ENCODE data around the gene C15orf39.

C15orf39 gene

DNA sequence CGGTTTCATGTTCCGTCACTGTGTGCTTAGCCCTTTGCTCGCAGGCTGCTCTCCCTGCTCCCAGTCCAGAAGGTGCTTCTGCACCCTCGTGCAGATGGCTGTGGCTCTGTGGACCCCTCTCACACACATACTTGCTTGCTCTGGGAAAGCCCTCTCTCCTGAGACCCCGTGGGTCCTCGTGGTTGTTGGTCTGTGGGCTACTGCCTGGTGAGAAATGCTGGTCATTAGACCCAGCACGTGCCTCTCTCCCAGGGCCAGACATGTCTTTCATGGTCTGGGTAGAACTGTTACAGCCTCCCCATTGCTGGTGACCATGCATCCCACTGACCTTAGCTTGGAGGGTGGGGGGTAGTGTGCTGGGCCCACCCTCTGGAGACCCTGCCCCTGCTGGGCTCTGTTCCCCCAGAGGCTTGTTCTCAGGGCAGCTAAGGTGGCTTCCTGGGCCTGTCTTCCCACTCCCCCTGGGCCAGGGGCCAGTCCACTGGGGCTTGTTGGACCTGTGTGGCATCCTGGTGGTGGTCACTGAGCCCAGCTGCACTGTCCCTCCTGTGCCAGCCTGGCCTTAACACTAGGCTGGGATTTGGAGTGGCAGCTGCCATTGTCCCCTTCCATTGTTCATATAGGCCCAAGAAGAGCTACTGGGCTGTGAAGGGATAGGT, 10.6 kb downstream of the C15orf39 start:
- DNase-seq (ENCODE audit: extremely low spot score) = no peak
- ChIA-PET POLR2A (interaction anchor here (1.4 kb wide), 1 partner anchor 169 kb away, joined by 5 read pairs; no protein-coding TSS in a partner anchor), CTCF (interaction anchor here (1.6 to 2.2 kb wide), 3 partner anchors 11 to 183 kb away, joined by 5 to 11 read pairs (median 5); partner anchors contain the start of gene C15orf39)

DNA sequence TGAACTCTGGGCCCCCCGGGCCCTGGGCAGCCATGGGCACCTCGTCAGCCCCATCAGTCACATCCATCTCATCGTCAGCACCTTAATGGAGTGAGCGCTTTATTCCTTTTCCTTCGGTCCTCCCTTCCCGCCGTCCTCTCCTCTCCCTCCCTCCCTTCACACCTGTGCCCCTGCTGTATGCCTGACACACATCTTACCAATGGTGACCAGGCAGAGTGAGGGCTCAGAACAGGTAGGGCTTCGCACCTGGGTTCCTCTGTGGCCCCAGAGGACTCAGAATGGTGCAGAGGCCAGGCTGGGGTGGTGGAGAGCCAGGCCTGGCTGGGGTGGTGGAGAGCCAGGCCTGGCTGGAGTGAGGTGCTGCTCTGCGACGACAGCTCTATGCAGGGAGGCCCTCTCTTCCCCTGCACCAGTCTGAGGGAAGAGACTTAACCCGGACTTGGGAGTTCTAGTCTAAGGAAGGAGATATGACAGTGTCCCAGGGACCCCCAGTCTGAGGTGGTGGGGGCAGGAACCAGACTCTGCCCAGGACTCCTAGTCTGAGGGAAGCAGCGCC, 11.6 kb downstream of the C15orf39 start:
- ChIA-PET POLR2A (no interaction called here), CTCF (interaction anchor here (2.1 to 2.2 kb wide), 2 partner anchors 12 to 184 kb away, joined by 5 to 11 read pairs; partner anchors contain the start of gene C15orf39)
- TF ChIP-seq, protein P1, sequence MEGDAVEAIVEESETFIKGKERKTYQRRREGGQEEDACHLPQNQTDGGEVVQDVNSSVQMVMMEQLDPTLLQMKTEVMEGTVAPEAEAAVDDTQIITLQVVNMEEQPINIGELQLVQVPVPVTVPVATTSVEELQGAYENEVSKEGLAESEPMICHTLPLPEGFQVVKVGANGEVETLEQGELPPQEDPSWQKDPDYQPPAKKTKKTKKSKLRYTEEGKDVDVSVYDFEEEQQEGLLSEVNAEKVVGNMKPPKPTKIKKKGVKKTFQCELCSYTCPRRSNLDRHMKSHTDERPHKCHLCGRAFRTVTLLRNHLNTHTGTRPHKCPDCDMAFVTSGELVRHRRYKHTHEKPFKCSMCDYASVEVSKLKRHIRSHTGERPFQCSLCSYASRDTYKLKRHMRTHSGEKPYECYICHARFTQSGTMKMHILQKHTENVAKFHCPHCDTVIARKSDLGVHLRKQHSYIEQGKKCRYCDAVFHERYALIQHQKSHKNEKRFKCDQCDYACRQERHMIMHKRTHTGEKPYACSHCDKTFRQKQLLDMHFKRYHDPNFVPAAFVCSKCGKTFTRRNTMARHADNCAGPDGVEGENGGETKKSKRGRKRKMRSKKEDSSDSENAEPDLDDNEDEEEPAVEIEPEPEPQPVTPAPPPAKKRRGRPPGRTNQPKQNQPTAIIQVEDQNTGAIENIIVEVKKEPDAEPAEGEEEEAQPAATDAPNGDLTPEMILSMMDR (IDR thresholded peaks at IDR 0.05; ENCODE audit: control extremely low read depth, extremely low read depth, low read depth, missing control alignments) = no peak
- DNase-seq (ENCODE audit: extremely low spot score) = no peak

More for the DNA sequence above, 10.6 kb downstream of the C15orf39 start:
- TF ChIP-seq, protein P1 (IDR thresholded peaks at IDR 0.05; ENCODE audit: control extremely low read depth, extremely low read depth, low read depth, missing control alignments) = no peak

DNA sequence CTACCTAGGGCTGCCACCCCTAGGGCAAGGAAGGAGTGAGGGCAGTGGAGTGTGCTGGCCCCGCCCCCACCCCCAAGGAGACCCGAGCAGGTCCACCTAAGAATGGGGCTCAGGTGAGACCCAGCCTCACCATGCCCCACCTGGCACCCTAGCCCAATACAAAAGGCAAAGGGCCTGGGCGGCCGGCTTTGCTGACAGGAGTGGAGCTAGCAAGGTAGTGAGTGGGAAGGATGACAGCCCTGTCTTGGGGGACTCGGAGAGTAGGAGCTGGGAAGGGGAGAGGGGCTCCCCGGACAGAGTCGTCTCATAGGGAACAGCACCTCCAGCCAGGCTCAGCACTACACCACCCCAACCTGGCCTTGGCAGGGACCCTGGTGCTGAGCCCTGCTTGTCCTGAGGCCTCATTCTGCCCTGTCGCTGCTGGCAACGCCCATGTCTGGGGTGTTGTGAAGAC, 12.1 kb downstream of the C15orf39 start:
- no peak for DNase-seq (ENCODE audit: extremely low spot score)
- CTCF ChIA-PET = interaction anchor here (2.3 to 3.0 kb wide), 3 partner anchors 10 to 184 kb away, joined by 14 to 23 read pairs (median 19); no protein-coding TSS in a partner anchor
- TF ChIP-seq, protein P1 (IDR thresholded peaks at IDR 0.05; ENCODE audit: control extremely low read depth, extremely low read depth, low read depth, missing control alignments) = no peak
- POLR2A ChIA-PET = interaction anchor here (0.6 kb wide), 1 partner anchor 9 kb away, joined by 6 read pairs; no protein-coding TSS in a partner anchor

DNA sequence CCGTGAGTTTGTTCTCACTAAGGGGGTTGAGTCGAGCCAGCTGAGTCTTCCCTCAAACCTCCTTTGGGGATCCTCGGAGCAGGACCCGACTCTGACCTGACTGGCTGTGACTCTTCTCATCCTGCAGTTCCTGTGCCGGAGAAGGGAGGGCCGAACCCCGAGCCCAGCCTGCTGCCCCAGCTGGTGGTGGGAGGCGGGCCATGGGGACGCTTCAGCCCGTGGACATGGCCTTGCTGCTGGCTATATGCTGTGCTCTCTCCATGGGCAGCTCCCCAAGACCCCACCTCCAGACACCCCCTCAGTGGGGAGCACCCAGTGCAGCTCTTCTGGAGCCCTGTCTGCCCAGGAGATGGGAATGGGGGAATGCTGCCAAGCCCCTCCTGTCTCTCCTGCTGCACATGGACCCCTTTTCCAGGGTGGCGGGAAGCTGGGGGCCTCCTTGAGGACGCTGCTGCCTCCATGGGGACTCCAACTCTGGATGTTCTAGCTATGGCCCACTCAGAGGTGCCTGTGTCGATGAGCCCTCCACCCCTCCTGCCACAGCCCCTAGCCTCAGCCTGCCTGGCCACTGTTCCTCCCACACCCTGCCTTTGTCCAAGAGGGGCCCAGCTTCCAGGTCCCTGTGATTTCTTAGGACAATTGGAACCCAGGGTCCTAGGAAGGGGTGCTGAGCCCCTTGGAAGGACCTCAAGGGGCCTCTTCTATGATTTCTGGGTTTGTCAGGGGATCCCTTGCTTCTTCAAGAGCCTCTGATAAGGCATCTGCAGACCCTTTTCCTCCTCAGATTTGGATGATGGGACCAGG, 12.8 kb downstream of the C15orf39 start:
- CTCF ChIA-PET = interaction anchor here (1.5 to 3.0 kb wide), 7 partner anchors 7 to 313 kb away, joined by 3 to 23 read pairs (median 9); partner anchors contain the start of gene C15orf39

DNA sequence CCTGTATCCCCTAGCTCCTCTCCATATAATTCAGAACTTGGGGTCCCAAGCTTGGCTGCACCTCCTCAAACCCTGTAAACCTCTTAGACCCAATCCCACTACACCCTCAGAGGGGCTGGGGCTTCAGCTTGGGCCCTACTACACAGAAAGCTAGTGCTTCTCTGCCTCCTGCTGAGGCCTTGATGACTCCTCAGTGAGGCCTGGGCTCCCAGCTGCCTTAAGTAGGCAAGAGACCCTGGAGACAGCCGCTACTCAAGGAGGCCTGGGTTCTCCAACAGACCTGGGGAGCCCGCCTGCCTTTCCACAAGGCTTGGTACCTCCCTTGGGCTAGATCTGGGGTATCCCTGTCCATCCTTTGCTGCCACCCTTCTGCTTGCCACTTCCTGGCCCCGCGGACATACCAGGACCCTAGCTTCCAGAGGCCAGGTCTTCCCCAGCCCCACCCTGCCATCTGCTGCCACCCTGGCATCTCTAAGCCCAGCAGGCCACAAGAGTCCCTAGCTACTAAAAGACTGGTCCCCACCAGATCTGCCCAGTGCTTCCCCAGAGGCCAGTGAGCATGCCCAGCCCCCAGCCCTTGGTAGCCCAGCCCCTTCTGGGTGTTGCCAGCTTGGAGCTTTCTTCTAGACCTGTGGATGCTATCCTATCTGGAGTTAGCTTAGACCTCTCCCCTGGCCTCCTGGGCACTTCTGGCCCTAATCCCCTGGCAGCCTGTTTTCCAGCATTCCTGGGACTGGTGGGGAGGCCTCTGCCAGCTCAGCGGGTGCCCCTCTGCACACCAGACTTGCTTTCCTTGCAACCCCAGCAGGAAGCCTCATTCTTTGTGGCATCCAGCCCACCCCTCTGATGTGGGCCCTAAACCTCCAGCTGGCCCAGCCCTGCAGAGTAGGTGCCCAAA, 13.7 kb downstream of the C15orf39 start:
- TF ChIP-seq, protein P1 (IDR thresholded peaks at IDR 0.05; ENCODE audit: control extremely low read depth, extremely low read depth, low read depth, missing control alignments) = no peak
- no peak for DNase-seq (ENCODE audit: extremely low spot score)
- ChIA-PET CTCF (interaction anchor here (1.5 to 3.0 kb wide), 7 partner anchors 8 to 314 kb away, joined by 3 to 23 read pairs (median 9); partner anchors contain the start of gene C15orf39), POLR2A (interaction anchor here (0.6 to 1.4 kb wide), 2 partner anchors 172 to 542 kb away, joined by 3 to 6 read pairs; no protein-coding TSS in a partner anchor)

More for the DNA sequence above, 12.8 kb downstream of the C15orf39 start:
- POLR2A ChIA-PET = interaction anchor here (0.6 to 1.4 kb wide), 2 partner anchors 8 to 171 kb away, joined by 6 read pairs; no protein-coding TSS in a partner anchor
- no peak for DNase-seq (ENCODE audit: extremely low spot score)
- TF ChIP-seq, protein P1 (IDR thresholded peaks at IDR 0.05; ENCODE audit: control extremely low read depth, extremely low read depth, low read depth, missing control alignments) = no peak

All from GM10248 (cell line).